Keratinocyte (primary cell): ENCODE measurements around the gene GGT7.

ENCODE experiments used
- CTCF ChIP-seq, 3 experiments: IDR thresholded peaks in 1 of 3; conservative IDR thresholded peaks in 1 of 3; optimal IDR thresholded peaks in 1 of 3; 2 replicates in 2 of 3; 3 replicates in 1 of 3; pipeline versions ENCODE3 to v1.5.1; 2011; ENCODE audit warnings: low read length in 3 of 3, mild to moderate bottlenecking in 3 of 3, moderate library complexity in 2 of 3, control low read depth in 1 of 3, inconsistent platforms in 1 of 3; ENCODE audit not compliant: insufficient read depth in 2 of 3; ENCODE audit errors: extremely low read depth in 1 of 3
- EZH2 ChIP-seq: IDR thresholded peaks from one replicate; pipeline ENCODE4 v1.6.1; 2012; ENCODE audit warnings: inconsistent platforms, mild to moderate bottlenecking, low read length, moderate library complexity

- TF ChIP-seq CTCF (optimal IDR thresholded peaks at IDR 0.05 in 1 of 3, IDR thresholded peaks at IDR 0.05 in 1 of 3, conservative IDR thresholded peaks at IDR 0.05 in 1 of 3; ENCODE audit: extremely low read depth in 1 of 3, insufficient read depth in 2 of 3, low read length in 3 of 3), result no peak
- no peak for TF ChIP-seq EZH2
Observed at GRCh38 chr20:34824026-34824425, 48.6 kb downstream of the GGT7 start.
